HG03432 (cell line): ENCODE data around the gene CAMK2G.
A peak's percentile ranks its signal among the peaks of the same experiment; 100 is the strongest.

ENCODE experiments used
- ATAC-seq: cut with Tn5 transposase; IDR thresholded peaks from one replicate; pipeline ENCODE4 v1.9.1; 2021; ENCODE audit warnings: mild to moderate bottlenecking, moderate library complexity; ENCODE audit not compliant: unreplicated experiment

CAMK2G gene

GRCh38 chr10:73884017-73884416 lies 9.7 kb upstream of the CAMK2G start:
- ATAC-seq = no peak

- no peak for ATAC-seq
Observed at GRCh38 chr10:73881221-73881919, 7.0 kb upstream of the CAMK2G start.

DNA sequence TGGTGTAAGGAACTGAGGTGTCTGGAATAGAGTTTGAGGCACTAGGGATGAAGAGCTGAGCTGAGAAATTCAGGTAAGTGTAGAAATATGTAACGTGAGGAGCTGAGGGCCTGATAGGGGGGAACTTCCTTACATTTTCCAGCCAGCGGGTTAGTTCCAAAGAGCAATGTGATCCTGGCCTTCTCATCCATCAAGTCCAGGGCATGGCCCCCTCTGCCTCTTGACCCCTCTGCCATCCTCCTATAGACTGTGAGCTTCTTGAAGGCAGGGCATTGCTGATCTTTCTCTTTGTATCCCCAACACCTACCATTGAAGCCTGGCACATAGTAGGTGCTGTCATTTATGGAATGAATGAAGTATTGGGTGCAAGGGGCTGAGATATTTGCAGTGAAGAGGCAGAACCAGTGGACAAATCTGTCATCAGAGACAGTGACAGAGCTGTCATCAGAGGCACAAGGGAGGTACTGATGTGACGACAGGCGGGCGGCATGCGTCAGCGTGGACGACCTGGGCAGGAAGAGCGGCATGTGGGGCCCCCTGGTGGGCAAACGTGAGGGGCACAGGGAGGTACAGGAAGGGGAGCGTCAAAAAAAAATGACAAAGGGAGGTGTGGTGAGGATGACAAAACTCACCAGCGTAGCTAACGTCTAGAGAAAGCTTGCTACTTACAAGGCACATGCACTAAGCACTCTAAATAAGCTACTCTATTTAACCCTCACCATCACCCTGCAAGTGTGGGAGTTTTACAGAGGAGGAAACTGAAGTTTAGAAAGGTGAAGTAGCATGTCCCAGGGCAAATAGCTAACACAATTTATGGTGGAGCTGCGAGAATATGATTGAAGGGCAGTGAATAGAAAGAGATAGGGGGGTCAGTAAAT lies 5.2 kb upstream of the CAMK2G start:
- peak; percentile 85 for ATAC-seq

DNA sequence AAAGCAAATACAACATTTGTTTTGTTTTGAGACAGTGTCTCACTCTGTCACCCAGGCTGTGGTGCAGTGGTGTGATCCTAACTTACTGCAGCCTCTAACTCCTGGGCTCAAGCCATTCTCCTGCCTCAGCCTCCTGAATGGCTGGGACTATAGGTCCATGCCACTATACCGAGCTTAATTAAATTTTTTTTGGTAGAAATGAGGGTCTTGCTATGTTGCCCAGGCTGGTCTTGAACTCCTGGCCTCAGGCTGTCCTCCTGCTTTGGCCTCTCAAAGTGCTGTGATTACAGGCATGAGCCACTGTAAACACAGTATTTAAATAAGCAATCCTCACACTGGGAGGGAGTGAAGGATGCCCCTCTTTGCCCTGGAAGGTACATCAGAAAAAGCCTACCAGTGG lies 4.0 kb upstream of the CAMK2G start:
- no peak for ATAC-seq

DNA sequence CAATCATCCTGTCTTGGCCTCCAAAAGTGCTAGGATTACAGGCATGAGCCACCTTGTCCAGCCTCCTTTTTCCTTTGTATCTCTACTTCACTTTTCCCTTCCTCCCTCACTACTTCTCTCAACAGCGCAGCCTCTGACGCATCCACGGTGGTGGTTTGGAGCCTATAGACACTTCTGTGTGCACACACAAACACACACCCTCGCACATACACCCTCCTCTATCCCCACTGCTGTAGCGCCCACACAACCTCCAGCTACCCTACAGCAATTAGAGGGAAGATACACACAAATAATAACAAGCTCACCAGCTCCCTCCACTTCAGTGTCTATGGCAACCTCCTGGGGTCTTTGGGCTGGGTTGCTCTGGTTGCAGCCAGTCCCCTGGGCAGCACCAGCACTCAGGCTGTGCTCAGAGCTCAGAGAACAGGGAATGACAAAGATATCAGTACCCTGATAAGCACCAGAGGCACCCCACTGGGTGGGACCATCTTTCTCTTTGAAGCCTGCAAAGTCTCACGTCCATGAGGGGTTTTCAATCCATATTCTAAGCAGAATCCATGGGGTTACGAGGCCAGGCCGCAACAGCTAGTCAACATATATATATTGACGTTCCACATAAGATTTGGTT lies 3.3 kb upstream of the CAMK2G start:
- no peak for ATAC-seq

- ATAC-seq = no peak
Observed at GRCh38 chr10:73876971-73877370, 2.6 kb upstream of the CAMK2G start.

GRCh38 chr10:73876566-73876965 lies 2.2 kb upstream of the CAMK2G start:
- ATAC-seq = no peak

GRCh38 chr10:73876157-73876556 lies 1.8 kb upstream of the CAMK2G start:
- ATAC-seq = no peak

DNA sequence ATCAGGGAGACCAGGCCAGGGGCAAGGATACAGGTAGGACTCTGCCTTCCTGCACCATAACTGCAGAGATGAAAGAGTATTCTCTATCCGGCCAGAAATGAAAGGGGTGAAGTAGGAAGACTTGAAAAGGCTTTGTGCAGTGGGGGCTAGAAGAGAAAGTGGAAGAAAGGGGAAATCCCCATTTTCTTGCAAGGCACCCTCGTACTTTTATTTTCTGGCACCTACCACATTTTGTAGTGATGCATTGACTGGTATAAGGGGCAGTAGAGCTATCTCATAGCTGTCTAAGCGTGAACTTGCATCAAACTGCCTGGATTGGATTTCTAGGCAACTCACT lies 752 bp upstream of the CAMK2G start:
- peak; percentile 5 for ATAC-seq

- no peak for ATAC-seq
Observed at GRCh38 chr10:73873838-73874215, 528 bp downstream of the CAMK2G start.

DNA sequence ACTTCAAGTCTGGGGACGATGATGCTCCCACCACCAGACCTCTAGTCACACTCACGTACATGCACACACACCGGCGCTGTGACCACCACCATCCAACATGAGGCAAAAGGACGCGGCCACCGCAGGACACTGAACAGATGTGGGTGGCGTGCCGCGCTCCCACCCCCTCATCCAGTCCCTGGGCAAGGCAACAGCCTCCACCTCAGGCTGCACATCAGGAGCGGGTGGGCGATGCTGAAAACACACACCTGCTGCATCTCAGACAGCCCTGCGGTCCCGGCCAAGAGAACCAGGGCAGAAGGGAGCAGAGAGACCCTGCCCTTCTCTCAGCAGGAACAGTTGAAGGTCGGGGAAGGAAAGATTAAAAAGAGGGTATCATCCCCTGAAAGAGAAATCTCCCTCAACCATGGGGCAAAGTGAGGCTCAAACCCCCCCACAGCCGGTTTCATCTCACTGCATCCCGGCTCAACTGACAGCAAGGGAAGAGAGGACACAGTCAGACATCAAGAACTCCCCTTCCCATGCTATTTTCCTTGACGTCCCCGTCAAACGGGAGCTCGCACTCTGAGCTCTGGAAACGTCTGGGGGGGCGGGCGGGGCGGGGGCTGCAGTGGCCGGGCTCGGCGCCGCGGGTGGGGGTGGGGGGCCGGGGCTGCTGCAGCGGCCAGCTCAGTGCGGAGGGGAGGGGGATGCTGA lies 1.1 kb downstream of the CAMK2G start:
- no peak for ATAC-seq

GRCh38 chr10:73872190-73872710 lies 2.1 kb downstream of the CAMK2G start:
- ATAC-seq = no peak

DNA sequence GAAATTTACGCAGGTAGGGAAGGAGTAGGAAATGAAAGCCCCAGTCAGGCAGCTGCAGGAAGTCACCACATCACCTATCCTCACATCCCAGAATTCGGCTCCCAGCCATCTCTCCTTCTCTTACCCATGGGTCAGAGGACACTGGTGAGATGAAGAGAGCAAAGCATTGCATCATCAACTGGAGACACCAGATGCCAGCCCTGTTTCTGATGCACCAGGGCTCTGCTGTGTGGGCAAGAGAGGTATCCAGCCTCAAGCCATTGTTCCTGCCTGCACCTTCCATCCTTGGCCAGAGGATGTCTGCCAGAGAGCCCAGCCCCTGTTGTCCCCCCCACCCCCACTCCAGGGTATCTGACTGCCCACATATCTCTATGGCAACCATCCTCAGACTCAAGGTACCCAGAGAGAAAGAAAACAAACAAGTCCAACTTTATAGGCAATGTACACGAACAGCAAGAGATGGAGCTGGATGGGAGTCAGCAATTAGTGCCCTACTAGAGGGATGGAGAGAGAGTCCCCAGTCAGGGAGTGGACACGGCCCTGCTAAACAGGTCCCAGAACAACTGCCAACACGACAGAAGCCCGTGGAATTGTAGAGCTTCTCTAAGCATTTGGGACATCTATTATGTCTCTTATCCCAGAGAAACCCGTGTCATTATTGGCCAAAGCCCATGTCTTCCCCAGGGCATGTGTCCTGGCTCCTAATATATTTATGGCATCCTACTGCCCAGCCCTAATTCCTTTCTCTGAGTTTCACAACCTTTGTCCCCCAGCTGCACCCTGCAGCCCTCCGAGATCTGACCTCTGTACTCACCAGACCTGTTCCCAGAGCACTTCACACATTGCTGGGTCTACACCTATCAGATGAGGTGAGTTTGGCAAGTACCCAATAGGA lies 2.8 kb downstream of the CAMK2G start:
- no peak for ATAC-seq

- ATAC-seq = no peak
Observed at GRCh38 chr10:73868655-73869195, 5.6 kb downstream of the CAMK2G start.

DNA sequence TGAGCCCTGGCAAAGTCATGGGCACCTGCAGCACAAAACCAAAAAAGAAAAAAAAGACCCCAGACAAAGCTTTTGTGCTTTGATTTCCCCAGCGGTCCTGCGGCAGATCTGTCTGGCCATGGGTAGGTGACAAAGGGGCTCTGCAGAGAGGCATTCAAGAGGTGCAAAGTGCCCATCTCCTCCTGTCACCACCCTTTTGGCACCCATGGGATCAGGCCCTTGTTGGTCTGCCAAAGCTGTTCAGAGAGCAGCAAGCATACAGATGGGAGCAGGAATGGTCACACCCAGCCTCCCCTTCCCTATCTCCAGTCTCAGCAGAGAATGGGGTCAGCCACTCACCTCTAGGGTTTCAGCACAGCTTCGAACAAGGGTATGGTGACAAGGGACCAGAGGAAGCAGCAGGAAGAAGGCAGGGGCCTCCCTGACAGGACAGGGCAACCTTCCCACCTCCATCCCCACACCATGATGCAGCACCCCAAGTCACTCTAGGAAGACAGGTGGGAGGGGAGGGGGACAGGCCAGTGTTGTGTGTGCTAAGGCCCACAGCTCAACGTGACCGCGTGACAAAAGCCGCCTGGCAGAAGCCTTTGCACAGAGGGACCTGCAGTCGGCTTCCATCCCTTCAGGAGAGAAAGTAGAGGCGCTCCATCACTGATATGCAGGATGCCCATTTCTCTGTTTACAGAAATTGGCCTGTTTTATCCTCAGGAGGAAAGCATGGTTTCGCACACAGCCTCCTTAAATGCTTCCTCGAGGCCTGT lies 6.3 kb downstream of the CAMK2G start:
- ATAC-seq = no peak

DNA sequence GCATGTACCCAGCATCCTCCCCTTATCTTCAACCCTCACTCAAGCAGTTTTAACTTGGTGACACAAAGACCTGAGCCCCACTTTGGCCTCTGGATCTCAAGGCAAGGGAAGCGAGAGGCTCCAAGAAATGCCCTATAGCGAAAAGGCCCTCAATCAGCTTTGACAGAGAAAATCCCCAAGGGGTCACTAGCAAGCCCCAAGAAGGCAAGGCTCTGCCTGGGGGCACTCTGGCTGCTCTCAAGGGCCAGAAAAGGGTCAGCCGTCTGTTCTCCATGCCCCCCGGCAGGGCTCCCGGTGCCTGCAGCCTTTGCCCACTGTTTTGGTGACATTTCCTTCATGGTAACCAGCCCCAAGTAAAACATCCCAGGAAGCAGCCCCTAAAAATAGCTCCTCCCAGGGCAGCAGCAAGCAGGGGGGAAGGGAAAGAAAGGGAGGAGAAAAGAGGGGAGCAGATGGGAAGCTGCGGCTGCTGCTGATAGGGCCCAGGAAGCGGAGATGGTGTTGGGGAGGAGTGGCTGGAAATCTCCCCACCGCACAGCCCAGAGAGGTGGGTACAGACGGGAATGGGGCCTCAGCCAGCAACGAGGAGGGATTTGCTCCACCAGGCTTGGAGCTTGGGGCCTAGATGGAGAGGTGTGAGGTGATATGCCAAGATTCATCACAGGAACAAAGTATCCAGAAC lies 7.1 kb downstream of the CAMK2G start:
- no peak for ATAC-seq

DNA sequence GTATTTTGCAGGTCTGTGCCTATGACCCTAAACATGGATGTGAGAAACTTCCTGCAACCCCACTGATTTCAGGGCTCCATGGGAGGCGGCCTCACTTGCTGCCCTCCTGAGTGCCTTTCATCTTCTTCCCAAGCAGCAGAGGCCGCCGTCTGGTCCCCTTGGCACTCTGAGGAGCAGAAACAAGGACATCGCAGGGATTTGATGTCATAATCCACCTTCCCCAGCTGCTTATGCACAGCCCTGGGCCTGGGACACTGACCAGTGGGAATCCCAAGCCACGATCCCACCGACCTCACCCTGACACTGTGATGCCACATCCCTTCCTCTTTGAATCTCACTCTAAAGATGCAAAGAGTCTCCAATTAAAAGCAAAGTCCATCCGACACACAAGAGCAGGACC lies 7.7 kb downstream of the CAMK2G start:
- ATAC-seq = no peak
